ENCODE measurements around the gene FGF8.
A peak's percentile ranks its signal among the peaks of the same experiment; 100 is the strongest.

The FGF8 gene

DNA sequence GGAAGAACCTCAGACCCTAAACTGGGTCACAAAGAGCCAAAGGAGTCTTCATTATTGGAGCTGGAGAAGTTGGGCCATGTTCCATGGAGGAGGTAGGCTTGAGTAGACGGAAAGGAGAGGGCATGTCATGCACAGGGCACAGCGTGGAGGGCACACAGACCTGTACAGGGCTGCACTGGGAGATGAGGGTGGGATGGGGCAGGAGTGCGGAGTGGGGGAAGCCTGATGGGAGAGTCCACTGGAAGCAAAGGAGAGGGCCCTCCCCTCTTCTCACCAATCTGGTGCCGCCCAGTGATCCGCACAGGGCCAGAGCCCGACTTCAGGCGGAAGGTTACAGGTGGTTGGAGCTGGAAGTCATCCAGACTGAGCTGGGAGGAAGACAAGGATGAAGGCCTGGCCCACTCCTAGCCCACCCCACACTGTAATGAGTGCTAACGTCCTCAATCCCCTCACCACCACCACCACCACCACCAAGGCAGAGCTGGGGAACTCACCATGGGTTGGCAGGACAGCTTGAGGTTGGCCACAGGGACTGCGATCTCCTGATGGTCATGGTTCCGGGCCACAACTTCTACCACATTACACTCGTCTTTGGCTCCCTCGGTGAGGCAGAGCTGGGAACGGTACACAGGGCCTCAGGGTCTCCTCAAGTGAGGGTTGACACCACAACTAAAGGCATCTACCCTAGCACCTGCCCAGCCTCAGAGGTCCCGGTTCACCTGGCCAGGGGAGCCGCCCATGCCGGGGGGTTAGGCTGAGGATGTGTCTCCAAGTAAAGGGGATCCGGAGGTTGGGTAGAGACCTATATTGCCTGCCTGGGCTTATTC, 6.3 kb upstream of the FGF8 start:
- no peak for DNase-seq

DNA sequence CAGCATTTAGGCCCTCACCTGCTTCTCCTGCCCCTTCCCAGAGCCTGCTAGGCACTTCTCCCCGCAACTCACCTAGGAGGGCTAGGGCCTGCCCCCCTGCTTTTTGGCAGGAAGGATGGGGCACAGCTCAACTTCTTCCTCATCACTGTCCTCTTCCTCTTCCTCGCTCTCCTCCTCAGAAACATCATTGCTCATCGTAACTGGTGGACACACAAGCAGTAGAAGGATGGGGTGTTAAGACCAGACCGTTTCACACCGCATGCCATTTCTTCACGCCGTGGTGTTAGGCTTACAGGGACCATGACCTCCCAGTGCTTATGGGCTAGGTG, 5.7 kb upstream of the FGF8 start:
- DNase-seq = no peak

DNA sequence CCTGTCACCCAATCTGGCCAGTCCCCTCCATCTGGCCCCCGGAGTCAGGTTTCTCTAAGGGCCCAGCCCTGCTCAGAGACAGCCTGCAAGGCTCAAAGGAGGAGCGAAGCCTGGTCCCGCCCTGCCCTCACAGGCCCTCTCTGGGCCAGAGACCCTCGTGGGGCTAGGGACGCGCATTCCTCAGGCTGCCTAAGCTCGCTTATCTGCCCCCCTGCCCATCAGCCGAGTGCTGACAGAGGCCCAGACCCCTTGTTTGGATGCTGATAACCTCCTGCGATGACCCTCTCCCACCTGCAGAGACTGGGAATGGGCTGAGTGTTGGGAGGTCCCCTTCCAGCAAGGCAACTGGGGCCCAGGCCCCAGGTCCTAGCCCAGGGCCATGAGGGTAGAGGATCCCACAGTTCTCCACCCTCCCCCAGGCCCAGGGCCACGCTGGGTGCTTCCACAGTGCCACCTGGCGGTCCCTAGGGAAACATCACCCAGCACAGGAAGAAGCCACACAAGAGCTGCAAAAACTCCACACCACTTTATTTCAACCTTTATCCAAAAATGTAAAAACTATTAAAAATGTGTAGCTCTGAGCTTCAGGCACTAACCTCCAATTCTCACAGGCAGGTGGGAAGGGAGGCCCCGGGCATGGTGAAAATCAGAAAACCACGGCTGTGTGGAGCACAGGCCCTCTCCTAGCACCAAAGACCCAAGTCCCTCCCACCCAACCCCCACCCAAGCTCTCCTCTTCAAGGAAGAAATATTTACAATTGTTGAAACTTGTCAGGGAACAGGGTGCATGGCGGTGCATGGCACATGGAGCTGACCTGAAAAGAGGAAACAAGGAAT, 5.1 kb upstream of the FGF8 start:
- peak; percentile 72 to 86 (median 79) for DNase-seq

DNA sequence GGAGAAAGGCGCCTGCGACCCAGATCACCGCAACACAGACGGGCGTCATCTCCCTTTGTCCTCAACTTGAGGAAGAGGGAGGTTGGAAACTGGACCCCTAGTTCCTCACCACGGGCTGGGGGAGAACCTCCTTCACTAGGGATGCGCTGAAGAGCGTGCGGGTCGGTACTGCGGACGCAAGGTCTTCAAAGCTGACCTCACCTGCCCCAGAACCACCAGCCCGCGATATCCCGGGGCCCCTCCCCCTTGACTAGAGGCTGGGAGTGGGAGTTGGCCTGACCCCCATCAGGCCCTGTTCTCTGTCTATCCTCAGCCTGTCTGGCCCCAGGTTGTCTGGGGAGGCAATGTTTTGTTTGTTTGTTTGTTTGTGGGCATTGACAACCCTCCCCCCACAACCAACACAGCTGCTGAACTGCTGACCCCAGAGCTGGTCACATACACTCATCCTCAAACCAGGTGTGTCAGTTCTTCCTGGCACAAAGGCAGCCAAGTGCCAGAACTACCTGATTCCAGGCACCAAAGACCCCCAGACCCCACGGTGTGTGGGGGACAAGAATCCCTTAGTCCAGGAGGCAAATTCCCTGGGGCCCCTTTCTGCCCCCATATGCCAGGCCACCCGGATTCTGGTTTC, 4.4 kb upstream of the FGF8 start:
- DNase-seq = no peak

DNA sequence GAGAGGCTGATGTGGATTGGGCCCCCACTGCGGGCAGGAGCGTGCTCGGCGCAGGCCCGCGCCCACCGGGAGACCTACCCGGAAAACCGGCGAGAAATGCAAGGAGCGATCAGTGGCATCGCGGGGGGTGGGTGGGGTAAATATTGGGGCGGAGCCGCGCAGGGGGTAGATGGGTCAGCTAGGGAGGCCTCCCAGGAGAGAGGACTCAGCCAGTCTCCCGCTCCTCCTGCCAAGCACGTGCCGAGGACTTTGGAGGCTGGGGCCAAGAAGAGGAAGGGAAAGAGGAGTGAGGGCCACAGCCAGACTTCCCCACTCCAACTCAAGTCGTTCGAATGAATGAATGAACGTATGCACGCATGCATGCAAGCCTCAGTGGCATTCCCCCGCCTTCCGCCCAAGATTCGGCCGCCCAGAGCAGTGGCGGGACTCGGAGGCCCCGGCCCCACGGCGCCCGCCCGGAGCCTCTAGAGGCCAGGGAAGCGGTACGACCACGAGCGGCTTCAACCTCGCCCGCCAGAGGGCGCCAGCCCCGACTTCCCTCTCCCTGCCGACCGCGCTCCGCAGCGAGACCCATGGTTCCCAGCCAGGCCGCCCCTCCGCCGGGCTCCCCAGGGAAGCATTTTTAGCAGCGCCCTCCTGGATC, 3.8 kb upstream of the FGF8 start:
- peak; percentile 82 to 94 (median 90) for DNase-seq

DNA sequence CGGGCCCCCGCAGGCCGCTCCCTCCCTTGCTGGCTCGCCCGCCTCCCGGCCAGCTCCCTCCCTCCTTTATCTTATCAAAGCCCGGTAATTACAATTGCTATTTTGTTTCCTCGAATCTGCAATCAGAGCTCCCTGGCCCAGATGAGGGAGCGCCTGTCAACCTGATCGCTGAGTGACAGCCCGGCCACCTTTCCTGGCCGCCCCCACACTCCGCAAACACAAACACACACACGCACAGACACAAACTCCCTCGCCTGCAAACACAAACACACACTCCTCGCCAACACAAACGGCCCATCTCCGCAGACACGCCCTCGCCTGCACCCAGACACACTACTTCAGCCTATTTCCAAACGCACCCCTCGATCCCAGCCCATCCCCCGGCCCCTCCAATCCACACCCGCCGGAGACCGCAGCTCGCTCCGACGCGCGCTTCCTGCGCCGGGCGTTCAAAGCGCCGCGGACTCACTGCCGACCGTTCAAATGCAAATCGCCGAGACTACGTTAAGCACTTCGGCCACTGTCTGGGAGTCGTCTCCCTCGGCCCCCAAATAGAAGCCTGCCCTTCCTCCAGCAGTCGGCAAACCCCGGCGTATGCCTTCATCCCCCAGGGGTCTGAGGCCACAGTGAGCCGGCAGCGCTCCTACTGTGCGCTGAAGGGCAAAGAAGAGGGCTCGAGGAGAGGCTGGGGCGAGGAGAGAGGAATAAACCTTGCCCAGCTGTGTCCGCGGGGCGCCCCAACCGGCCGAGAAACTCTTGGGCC, 3.0 kb upstream of the FGF8 start:
- DNase-seq = peak in 3 of 4 experiments; percentile 24 to 61 (median 48)

DNA sequence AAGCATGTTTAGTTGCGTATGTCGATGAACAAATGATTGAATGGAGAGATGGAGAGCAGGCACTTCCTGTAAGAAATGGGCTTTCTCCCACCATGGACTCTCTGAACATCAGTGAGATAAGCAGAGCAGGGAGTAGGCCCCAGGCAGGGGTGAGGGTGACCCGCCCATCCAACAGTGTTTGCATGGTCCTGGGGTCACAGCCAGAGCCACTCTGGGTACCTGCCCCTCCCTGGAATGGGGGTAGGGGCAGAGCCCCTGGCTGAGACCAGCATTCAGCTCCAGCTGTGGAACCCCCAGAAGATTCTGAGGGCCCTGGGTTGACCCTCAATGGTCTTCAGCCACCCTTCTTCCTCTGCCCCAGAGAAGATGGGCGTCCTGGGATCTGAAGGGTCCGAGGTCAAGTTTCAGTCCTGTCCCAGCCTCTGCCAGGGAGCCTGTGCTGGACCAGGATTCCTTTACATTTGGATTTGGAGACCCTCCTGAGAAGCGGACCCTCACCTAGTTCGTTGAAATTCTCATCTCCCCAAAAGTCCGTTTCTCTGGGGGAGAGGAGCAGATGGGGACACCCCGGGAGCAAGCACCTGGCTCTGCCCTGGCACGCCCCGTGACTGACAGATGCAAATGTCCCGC, 2.4 kb upstream of the FGF8 start:
- no peak for DNase-seq

DNA sequence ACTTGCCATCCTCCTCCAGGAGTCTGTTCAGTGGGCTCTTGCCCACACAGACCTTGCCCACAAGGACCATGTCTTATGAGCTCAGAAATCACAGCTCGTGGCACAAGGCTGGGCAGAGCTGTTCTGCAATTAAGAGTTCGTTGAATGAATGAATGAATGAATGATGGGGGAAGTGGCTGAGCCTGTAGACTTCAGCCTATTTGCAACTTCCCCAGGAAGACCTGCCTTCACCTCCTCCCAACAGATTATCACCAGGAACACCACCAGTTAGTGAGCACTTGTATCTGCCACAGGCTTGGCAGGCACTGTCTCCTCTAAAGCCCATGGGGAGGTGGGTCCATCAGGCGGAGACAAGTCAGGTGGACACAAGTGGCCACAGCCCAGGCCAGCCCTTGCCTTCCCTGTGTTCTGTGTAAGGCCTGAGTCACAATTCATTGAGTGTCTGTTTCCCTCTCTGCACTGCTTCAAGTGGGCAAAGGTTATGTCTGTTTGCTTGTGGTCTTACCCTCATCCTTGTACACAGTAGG, 1.8 kb upstream of the FGF8 start:
- DNase-seq = no peak

DNA sequence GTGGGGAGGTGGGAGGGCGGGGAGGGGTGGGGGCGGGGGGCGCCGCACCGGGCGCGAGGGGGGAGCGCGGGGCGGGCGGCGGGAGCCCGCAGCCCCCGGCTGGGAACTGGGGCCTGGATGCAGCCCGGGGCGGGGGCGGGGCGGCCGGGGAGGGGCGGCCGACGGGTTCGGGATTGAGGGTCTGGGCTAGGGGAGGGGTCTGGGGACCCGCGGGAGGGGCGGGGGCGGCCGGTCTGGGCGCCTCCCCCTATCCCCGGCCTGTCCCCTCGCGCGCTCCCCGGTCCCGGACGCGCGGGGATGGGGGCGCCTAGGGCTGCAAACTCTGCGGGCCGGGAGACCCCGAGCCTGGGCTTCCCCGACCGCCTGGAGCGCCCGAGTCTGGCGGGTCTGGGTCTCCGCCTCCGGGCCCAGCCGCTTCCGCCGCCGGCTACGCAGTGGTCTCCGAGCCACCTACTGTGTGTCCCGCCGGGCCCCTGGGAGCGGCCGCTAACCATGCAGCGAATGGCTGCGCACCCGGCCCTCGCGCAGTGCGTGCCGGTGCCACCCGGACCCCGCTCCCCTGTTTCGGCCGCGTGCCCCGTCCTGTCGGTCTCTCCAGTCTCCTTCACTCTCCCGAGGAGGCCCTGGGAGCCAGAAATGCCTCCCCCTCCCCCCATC, 375 bp upstream of the FGF8 start:
- no peak for DNase-seq

DNA sequence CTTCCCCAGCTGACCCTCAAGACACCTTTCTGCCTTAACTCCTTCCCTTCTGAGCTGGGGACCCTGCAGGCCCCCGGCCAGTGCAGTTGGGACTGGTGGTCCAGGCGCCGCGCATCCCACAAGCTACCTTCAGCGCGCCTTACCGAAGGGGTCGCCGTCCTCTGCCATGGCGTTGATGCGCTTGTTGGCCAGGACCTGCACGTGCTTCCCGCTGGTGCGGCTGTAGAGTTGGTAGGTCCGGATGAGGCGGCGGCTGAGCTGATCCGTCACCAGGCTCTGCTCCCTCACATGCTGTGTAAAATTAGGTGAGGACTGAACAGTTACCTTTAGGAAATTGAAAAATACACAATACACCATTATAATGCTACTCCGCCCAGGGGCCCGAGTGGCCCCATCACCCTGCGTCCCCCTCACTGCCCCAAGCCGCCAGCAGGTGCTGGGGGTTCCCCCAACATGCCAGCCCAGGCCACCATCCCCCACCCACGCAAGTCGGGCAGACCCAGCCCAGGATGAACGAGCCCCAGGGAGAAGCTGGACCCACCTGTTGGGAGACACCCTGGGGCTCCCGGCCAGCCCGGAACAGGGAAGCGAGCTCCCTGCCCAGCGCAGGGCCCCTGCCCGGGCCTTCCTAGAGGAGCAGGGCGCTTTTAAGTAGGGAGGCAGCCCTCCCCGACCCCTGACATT, 1.2 kb downstream of the FGF8 start:
- DNase-seq = peak in 1 of 4 experiments; percentile 19

DNA sequence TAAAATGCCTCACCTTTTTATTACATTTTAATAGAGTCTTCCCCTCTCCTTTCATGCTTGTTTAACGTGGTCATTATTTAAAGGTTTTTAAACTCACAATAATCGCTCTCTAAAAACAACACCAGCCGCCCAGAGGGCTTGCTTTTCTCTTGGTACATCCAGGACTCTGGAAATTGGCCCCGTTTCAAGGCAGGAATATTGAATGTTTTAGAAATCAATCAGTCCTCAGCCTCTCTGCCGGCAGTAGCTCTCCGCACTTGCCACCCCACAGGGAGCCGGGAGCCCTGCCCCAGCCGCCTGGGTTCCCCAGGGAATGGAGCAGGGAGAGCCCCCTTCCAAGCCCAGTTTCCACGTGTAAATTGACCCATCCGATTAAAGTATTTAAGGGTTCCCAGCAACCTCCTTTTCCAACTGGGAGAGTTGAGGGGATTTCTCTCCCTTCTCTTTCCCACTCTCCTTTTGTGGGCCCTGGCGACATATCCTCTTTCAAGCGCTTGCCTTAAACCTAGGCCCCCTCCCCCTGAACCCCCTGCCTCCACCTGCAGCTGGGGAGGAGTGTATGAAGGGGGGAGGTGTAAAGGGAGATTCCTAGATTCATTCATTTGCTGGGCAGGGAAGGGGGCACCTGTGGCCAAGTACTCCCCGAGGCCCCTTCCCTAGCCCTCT, 1.9 kb downstream of the FGF8 start:
- no peak for DNase-seq

DNA sequence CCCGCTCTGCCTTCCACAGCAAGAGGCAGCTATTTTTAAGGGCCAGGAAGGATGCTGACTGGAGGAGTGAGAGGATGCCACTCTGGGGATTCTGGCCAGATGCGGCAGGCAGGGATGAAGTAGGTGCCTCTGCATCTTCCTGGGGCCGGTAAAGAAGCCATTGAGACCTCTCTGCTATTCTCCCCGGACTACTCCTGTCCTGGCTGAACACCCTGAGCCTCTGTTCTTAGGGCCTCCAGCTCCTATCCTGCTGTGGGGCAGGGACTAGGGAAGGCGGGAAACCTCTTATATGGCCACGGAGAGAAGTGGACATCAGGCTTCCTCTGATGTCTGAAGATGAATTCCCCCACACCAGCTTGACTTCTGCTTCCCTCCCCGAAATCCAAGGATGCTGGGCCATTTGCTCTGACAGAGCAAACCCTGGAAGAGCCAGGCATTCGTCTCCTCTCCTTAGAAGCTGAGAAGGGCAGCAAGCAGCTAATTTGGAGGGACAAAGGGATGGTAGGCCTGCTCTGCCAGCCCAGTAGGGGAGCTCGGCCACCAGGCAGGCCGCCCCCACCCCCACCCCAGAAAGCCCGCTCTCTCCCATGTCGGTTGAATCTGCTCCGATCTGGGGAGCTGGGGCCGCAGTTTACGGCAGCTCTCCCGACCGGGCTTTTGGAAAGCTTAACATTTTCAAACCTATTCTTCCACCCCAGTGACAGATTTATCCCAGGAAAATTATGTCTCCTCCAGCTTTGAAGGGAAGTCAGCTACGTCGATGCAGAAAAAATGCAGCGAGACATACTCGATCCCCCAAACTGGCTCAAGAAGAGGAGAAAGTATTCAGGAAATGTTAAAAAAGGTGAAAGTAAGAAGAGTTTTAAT, 2.8 kb downstream of the FGF8 start:
- DNase-seq = no peak

DNA sequence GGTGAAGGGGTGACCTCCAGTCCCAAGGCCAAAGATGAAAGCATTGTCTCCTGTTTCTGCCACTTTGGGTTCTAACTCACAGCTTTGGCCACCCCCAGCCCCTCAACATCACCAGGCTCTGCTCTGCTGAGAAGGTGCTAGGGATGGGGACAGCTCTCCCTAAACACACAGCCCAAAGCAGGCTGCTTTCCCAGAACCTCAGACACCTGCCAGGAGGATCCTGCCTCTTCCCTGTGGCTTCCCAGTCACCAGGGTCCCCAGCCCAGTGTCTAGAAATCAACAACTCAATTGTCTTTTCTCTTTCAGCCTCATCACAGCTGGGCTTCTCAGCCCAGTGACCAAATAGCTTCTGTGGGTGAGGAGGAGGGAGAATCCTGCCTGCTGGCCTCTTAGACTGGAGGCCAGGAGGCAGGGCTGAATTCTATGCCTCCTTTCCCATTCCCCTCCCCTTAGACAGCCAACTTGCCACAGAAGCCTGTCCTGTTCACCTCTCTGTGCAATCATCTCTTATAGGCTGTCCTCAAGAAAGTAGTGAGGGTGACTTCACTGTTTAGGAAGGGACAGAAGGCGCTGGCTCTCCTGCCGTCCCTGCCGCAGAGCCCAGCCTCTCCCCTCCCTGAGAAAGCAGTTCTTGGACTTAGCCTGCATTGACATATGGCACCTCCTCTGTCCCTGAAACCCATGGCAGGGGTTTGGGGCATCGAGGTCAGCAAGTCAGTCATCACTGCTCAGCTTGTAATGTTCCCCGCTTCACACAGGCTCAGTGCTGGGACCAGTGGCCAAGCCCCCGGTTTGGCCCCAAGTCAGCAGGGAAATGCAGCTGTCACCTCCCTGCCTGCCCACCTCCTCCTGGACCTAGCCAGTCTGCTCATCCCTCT, 3.7 kb downstream of the FGF8 start:
- no peak for DNase-seq

DNA sequence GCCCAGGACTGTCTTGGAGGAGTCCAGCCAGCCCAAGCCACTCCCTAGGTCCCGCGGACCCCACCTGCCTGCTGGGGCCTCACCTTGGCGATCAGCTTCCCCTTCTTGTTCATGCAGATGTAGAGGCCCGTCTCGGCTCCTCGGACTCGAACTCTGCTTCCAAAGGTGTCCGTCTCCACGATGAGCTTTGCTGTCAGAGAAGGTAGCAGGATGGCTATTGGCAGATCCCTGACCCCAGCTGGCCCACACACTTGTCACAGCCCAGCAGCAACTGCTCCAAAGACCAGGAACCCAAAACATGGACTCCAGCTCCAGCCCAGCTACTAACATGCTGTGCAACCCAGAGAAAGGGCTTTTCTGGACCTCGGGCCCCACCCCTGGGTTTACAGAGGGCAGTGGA, 4.5 kb downstream of the FGF8 start:
- no peak for DNase-seq

DNA sequence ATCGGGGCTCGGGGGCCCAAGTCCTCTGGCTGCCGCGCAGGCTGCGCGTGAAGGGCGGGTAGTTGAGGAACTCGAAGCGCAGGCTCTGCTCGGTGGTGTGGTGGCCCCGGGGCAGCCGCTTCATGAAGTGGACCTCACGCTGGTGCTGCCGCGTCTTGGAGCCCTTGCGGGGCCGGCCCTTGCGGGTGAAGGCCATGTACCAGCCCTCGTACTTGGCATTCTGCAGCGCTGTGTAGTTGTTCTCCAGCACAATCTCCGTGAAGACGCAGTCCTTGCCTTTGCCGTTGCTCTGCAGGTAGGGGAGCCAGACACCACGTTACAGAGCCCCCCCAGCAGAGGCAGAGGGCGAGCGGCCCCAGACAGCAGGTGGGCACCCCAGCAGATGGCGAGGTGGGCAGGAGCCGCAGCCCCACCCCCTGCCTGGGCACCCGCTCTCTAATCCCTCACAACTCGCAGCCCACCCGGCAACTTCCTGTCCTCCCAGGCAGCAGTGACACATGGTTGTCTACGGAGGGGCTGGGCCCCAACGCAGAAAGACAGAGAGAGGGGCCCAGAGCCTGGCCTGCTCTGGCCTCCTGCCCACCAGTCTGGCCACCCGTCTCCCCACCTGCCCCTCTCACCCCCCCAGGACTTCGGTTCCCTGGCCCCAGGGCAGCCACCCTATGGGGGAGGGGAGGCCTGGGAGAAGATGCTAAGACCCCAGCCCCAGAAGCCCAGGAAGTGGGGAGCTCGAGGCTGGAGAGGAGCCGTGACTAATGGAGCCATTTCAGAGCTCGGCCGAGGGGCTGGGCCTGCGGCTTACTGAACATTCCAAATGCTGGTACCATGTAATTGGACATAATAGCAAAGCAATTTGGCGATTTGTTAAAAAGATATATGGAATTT, 5.3 kb downstream of the FGF8 start:
- DNase-seq = no peak

DNA sequence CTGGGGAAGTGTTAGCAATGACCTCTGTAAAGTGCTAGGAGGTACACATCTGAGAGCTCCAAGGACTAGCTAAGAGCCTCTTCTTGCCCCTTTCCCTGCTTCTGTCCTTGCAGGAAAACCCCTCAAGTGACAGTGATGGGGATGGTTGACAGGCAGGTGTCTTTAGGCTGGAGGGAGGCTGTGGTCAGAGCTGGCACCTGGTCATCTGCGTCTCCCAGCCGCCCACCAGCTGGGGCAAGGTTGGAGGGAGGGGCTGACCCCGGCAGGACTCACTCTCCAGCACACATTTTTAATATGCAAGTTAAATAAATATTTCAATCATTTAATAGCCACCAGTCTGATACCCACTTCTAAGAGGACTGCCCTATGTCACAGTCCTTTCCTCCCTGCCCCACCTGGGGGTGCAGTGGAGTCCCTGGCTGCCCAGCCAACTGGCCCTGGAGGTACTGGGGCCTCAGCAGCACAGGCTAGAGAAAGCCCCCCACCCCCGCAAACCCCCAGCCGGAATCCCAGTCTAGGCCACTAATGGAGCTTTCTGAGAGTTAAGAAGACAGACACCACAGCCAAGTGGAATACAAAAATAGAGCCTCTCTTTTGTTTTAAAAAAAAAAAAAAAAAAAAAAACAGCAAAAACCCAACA, 6.3 kb downstream of the FGF8 start:
- DNase-seq = no peak
